ENCODE data around the gene FKBP4. TPM values are rescaled to one million over a fixed set of nuclear protein-coding genes. Genes with fewer than 3 reads are reported as not detected.
A peak's percentile ranks its signal among the peaks of the same experiment; 100 is the strongest.

Gene FKBP4
- total and polyA plus RNA-seq, 9 of the 15 experiments (the other 6 are each of a cell fraction or from before 2014, with no cell fraction given): 16.3 to 154 (median 90.1) TPM

GRCh38 chr12:2796187-2796666, 1.5 kb downstream of the FKBP4 start (continued):
- TF ChIP-seq ZBTB40 (IDR thresholded peaks at IDR 0.05) (peak; percentile 20; the same call in 1 of the 2 replicates), ZBTB40 (CRISPR knock-in tag; IDR thresholded peaks at IDR 0.05) (no peak), CTCF (IDR thresholded peaks at IDR 0.05 in 2 of 3, conservative IDR thresholded peaks at IDR 0.05 in 1 of 3; ENCODE audit: insufficient read depth in 2 of 3, low read depth in 1 of 3, low read length in 3 of 3) (peak in 2 of 3 experiments; percentile 17 to 30; a peak in 3 of 6 replicates)
